GM12878 (cell line): ENCODE results near the gene PROM1. TPM values are rescaled to one million over a fixed set of nuclear protein-coding genes. Genes with fewer than 3 reads are reported as not detected.

Experiments used
- ATAC-seq: fragments of 200-7000 bp; cut with Tn5 transposase; 3 replicates; pipeline ENCODE4 v1.9.1; 2020; ENCODE audit warnings: mild to moderate bottlenecking, moderate library complexity
- BruUV-seq: library from RNA; stranded (reverse); fragments of 400-500 nt; replicated peaks from 2 replicates; lab custom pipeline; 2021; lab: Mats Ljungman, UMichigan
- CTCF ChIA-PET: fragments of 300-600 bp; sonication (Branson Sonifier 250); formaldehyde crosslinking; extraction: SDS; loops from one replicate; lab custom pipeline; 2021; ENCODE audit warnings: inconsistent platforms; lab: Yijun Ruan, JAX
- POLR2A ChIA-PET: fragments of 350-600 bp; formaldehyde crosslinking; extraction: SDS; loops from one replicate; lab custom pipeline; 2021; ENCODE audit warnings: inconsistent platforms; lab: Charles Lee
- RAD21 ChIA-PET: fragments of 300-600 bp; sonication (Branson Sonifier 250); formaldehyde crosslinking; loops from one replicate; lab custom pipeline; 2023; ENCODE audit warnings: antibody characterized with exemption; ENCODE audit not compliant: unreplicated experiment; lab: Charles Lee
- SMC1A ChIA-PET: fragments of 300-600 bp; sonication (Branson Sonifier 250); formaldehyde crosslinking; loops from one replicate; lab custom pipeline; 2023; ENCODE audit not compliant: unreplicated experiment, uncharacterized antibody; lab: Charles Lee
- DNase-seq: peaks from one replicate; pipeline ENCODE4 v3.0.0-alpha.2; 2011; ENCODE audit warnings: low read depth, low spot score
- FAIRE-seq: peaks from 3 replicates; lab custom pipeline; 2011; peaks lifted over from hg19 to GRCh38; lab: Jason Lieb, UNC
- H2AFZ ChIP-seq: 2 replicates; pipeline ENCODE4 v1.6.0; 2011; ENCODE audit warnings: low read depth, low read length, control low read depth; ENCODE audit not compliant: control insufficient read depth
- H3K27ac ChIP-seq: 2 replicates; pipeline ENCODE4 v1.5.1; 2011; ENCODE audit warnings: control low read depth; ENCODE audit not compliant: control insufficient read depth, insufficient read depth
- H3K27me3 ChIP-seq, 2 experiments: replicated peaks in 1 of 2; 2 replicates each; pipeline versions ENCODE4 v1.6.0 to v1.6.1; 2011; ENCODE audit warnings: low read length in 1 of 2; ENCODE audit not compliant: control insufficient read depth in 2 of 2, insufficient read depth in 2 of 2
- H3K36me3 ChIP-seq, 2 experiments: 2 replicates each; pipeline ENCODE4 v1.5.1; 2011; ENCODE audit warnings: low read length in 1 of 2; ENCODE audit not compliant: control insufficient read depth in 2 of 2, insufficient read depth in 2 of 2
- H3K4me1 ChIP-seq: 2 replicates; pipeline ENCODE4 v1.6.1; 2011; ENCODE audit warnings: mild to moderate bottlenecking, low read length, moderate library complexity, mixed read lengths; ENCODE audit not compliant: control insufficient read depth, insufficient read depth
- H3K4me2 ChIP-seq: 2 replicates; pipeline ENCODE4 v1.6.0; 2011; ENCODE audit warnings: control low read depth; ENCODE audit not compliant: control insufficient read depth, insufficient read depth
- H3K4me3 ChIP-seq: fragments of 200-600 bp; sonication (generic); 2 replicates; pipeline ENCODE4 v1.5.1; 2016
- H3K79me2 ChIP-seq: 2 replicates; pipeline ENCODE4 v1.6.0; 2011; ENCODE audit warnings: low read length; ENCODE audit not compliant: control insufficient read depth, insufficient read depth
- H3K9ac ChIP-seq: 2 replicates; pipeline ENCODE4 v1.8.0; 2011; ENCODE audit warnings: low read length, control low read depth, mixed read lengths; ENCODE audit not compliant: control insufficient read depth, insufficient read depth
- H3K9me3 ChIP-seq: replicated peaks from 3 replicates; pipeline ENCODE4 v1.5.1; 2011; ENCODE audit warnings: mild to moderate bottlenecking, low read length; ENCODE audit not compliant: control insufficient read depth, insufficient read depth
- H4K20me1 ChIP-seq: 2 replicates; pipeline ENCODE4 v1.6.0; 2011; ENCODE audit not compliant: control insufficient read depth, insufficient read depth
- ASH2L ChIP-seq: fragments of 300-600, 200-600 bp; sonication (generic); IDR thresholded peaks from 2 replicates; pipeline ENCODE4 v1.6.1; 2017; ENCODE audit warnings: low read depth, mild to moderate bottlenecking, borderline replicate concordance
- BMI1 ChIP-seq: fragments of 450-650 bp; IDR thresholded peaks from 2 replicates; pipeline ENCODE4 v1.6.1; 2016; ENCODE audit warnings: mild to moderate bottlenecking, moderate library complexity, borderline replicate concordance
- CREM ChIP-seq: IDR thresholded peaks from 2 replicates; pipeline ENCODE4 v1.6.1; 2014; ENCODE audit warnings: antibody characterized with exemption, low read depth
- EED ChIP-seq: sonication (generic); IDR thresholded peaks from 2 replicates; pipeline ENCODE4 v1.6.1; 2016; ENCODE audit warnings: antibody characterized with exemption, low read depth
- FOXK2 ChIP-seq: fragments of 450-650 bp; IDR thresholded peaks from 2 replicates; pipeline ENCODE4 v1.6.1; 2017; ENCODE audit warnings: mild to moderate bottlenecking, moderate library complexity
- HDGF ChIP-seq: fragments of 450-650 bp; IDR thresholded peaks from 2 replicates; pipeline ENCODE4 v1.6.1; 2016; ENCODE audit warnings: antibody characterized with exemption
- IKZF1 ChIP-seq: fragments of 450-650 bp; conservative IDR thresholded peaks from 2 replicates; pipeline ENCODE4 v1.6.1; 2017; ENCODE audit warnings: antibody characterized with exemption, mild to moderate bottlenecking
- KAT2A ChIP-seq: conservative IDR thresholded peaks from 2 replicates; pipeline ENCODE4 v1.6.1; 2011; ENCODE audit warnings: low read depth, low read length; ENCODE audit not compliant: control insufficient read depth
- MEF2A ChIP-seq: IDR thresholded peaks from 2 replicates; pipeline ENCODE4 v1.6.1; 2011; ENCODE audit warnings: low read depth, mild to moderate bottlenecking, low read length, moderate library complexity; ENCODE audit not compliant: insufficient read depth
- MXI1 ChIP-seq: fragments of 150-350 bp; IDR thresholded peaks from 2 replicates; pipeline ENCODE4 v1.6.1; 2011; ENCODE audit warnings: low read depth, mild to moderate bottlenecking, inconsistent platforms, low read length, improper control_type of control experiment
- NFYB ChIP-seq: IDR thresholded peaks from 2 replicates; pipeline ENCODE4 v1.6.1; 2011; ENCODE audit warnings: low read depth, mild to moderate bottlenecking, low read length, improper control_type of control experiment, moderate library complexity; ENCODE audit not compliant: insufficient read depth
- RB1 ChIP-seq: fragments of 450-650 bp; formaldehyde crosslinking; IDR thresholded peaks from 2 replicates; pipeline ENCODE4 v1.6.1; 2017; ENCODE audit warnings: mild to moderate bottlenecking, borderline replicate concordance
- RBBP5 ChIP-seq: fragments of 200-600 bp; sonication (generic); conservative IDR thresholded peaks from 2 replicates; pipeline ENCODE4 v1.6.1; 2016
- RCOR1 ChIP-seq: conservative IDR thresholded peaks from 2 replicates; pipeline ENCODE4 v1.6.1; 2012; ENCODE audit warnings: low read depth, low read length, improper control_type of control experiment
- SMARCA5 ChIP-seq: fragments of 450-650 bp; IDR thresholded peaks from 2 replicates; pipeline ENCODE4 v1.6.1; 2017; ENCODE audit warnings: mild to moderate bottlenecking
- SREBF1 ChIP-seq: IDR thresholded peaks from 2 replicates; pipeline ENCODE4 v1.6.1; 2012; ENCODE audit warnings: mild to moderate bottlenecking, low read length
- SREBF2 ChIP-seq: IDR thresholded peaks from 2 replicates; pipeline ENCODE4 v1.6.1; 2012; ENCODE audit warnings: mild to moderate bottlenecking, low read length
- TAF1 ChIP-seq: IDR thresholded peaks from 2 replicates; pipeline ENCODE4 v1.6.1; 2011; ENCODE audit warnings: mild to moderate bottlenecking, low read depth, low read length, borderline replicate concordance
- WRNIP1 ChIP-seq: IDR thresholded peaks from 2 replicates; pipeline ENCODE4 v1.6.1; 2011; ENCODE audit warnings: low read depth, low read length, improper control_type of control experiment, borderline replicate concordance
- ZNF207 ChIP-seq: fragments of 450-650 bp; IDR thresholded peaks from 2 replicates; pipeline ENCODE4 v1.6.1; 2014; ENCODE audit warnings: antibody characterized with exemption, mild to moderate bottlenecking, borderline replicate concordance
- WGBS: methylation state at CpG from one replicate; pipeline ENCODE4 v1.1.6; 2016; ENCODE audit warnings: low lambda C conversion rate; ENCODE audit not compliant: insufficient replicate concordance, insufficient coverage; ENCODE audit errors: missing lambda C conversion rate; 5-methylcytosine and 5-hydroxymethylcytosine counted together
- in situ Hi-C: fragments of 300-500 bp; cut with MboI; formaldehyde crosslinking; loops from 9 replicates; pipeline ENCODE4 v1.14.3; 2018; ENCODE audit warnings: mixed read lengths
- intact Hi-C: fragments of 100-400 bp; cut with micrococcal nuclease; formaldehyde crosslinking; loops from one replicate; pipeline ENCODE4 v1.14.2; 2022; ENCODE audit not compliant: unreplicated experiment
- polyA plus RNA-seq, 11 experiments: library from polyadenylated mRNA; depleted of rRNA in 4 of 11; unstranded in 6 of 11; stranded (reverse) in 5 of 11; fragments of >200 nt; fragmentation: Nextera tagmentation in 4 of 11; fragmentation: Illumina TruSeq in 1 of 11; extraction: Ambion mirVana in 4 of 11; extraction: Trizol in 1 of 11; gene quantifications; 1 replicate in 1 of 11; 2 replicates in 10 of 11; pipeline versions ENCODE4 v1.2.1 to v1.2.3, GENCODE V29; 2011 to 2016; ENCODE audit warnings: inconsistent platforms in 2 of 11, missing spikeins in 2 of 11, low read depth in 1 of 11
- total RNA-seq, 4 experiments: library from RNA; depleted of rRNA in 3 of 4; stranded (reverse); fragments of >200 nt in 3 of 4; fragmentation: Illumina TruSeq in 1 of 4; extraction: Trizol in 1 of 4; gene quantifications; 2 replicates each; pipeline versions ENCODE4 v1.2.1 to v1.2.3, GENCODE V29; 2013 to 2021
- TF ChIP-seq, protein P1 (sequence below): IDR thresholded peaks from 2 replicates; pipeline ENCODE4 v1.6.1; 2012; ENCODE audit warnings: mild to moderate bottlenecking, low read depth, low read length

Gene PROM1
- total and polyA plus RNA-seq, 10 of the 15 experiments (the other 5 are each of a cell fraction or from before 2014, with no cell fraction given), result 0.08 to 0.31 (median 0.18) TPM; not detected in 7

DNA sequence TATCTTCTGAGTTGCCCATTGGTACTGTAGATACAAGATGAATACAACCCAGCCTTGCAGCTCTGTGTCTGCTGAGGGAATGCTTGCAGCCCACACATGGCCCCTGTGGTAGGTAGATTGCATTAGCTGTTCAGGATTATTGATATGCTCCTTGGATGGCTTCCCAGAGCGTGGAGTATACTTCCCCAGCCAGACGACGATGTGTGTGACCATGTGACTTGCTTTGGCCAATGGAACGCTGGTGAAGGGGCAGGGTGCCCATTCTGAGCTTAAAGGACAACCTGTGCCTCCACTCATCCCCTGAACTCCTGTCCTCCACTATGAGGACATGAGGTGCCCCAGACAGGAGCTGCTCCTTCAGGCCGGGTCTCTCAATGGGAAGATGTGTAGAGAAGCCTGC lies 96.9 kb downstream of the PROM1 start:
- ATAC-seq, result no peak

GRCh38 chr4:15983610-15984009 lies 100.2 kb downstream of the PROM1 start:
- intact Hi-C loops (no loop called here), in situ Hi-C loops (no loop called here)
- H3K27ac ChIP-seq, result no peak overlapping the region
- ChIA-PET CTCF (interaction anchor here (1.4 kb wide), 1 partner anchor 101 kb away, joined by 4 read pairs; no protein-coding TSS in a partner anchor), POLR2A (no interaction called here), RAD21 (no interaction called here), SMC1A (no interaction called here)
- no peak overlapping the region for H3K4me2 ChIP-seq
- H3K27me3 ChIP-seq, result peaks cover 3 to 4% of the 10 kb centered on the region in 2 experiments; a peak in 3 of 4 replicates
- 32% methylated on average over 2 of the region's 2 CpGs for WGBS
- DNase-seq, result no peak
- H3K4me1 ChIP-seq, result no peaks in the 10 kb centered on the region
- H3K4me3 ChIP-seq, result no peak overlapping the region
- no peaks in the 10 kb centered on the region for H4K20me1 ChIP-seq
- H3K9me3 ChIP-seq, result no peaks in the 10 kb centered on the region
- no peaks in the 10 kb centered on the region for H3K36me3 ChIP-seq
- BruUV-seq, result no TSS peak
- H3K9ac ChIP-seq, result no peak overlapping the region
- no peaks in the 10 kb centered on the region for H3K79me2 ChIP-seq
- no peak for ATAC-seq
- no peak for FAIRE-seq
- no peak overlapping the region for H2AFZ ChIP-seq
- TF ChIP-seq, protein P1, sequence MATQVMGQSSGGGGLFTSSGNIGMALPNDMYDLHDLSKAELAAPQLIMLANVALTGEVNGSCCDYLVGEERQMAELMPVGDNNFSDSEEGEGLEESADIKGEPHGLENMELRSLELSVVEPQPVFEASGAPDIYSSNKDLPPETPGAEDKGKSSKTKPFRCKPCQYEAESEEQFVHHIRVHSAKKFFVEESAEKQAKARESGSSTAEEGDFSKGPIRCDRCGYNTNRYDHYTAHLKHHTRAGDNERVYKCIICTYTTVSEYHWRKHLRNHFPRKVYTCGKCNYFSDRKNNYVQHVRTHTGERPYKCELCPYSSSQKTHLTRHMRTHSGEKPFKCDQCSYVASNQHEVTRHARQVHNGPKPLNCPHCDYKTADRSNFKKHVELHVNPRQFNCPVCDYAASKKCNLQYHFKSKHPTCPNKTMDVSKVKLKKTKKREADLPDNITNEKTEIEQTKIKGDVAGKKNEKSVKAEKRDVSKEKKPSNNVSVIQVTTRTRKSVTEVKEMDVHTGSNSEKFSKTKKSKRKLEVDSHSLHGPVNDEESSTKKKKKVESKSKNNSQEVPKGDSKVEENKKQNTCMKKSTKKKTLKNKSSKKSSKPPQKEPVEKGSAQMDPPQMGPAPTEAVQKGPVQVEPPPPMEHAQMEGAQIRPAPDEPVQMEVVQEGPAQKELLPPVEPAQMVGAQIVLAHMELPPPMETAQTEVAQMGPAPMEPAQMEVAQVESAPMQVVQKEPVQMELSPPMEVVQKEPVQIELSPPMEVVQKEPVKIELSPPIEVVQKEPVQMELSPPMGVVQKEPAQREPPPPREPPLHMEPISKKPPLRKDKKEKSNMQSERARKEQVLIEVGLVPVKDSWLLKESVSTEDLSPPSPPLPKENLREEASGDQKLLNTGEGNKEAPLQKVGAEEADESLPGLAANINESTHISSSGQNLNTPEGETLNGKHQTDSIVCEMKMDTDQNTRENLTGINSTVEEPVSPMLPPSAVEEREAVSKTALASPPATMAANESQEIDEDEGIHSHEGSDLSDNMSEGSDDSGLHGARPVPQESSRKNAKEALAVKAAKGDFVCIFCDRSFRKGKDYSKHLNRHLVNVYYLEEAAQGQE, result no peak
- no peak for TF ChIP-seq BMI1
- TF ChIP-seq ZNF207, result no peak
- no peak for TF ChIP-seq MXI1
- no peak for TF ChIP-seq RCOR1
- no peak for TF ChIP-seq KAT2A
- no peak for TF ChIP-seq SREBF2
- no peak for TF ChIP-seq SMARCA5
- TF ChIP-seq WRNIP1, result no peak
- TF ChIP-seq RBBP5, result no peak
- TF ChIP-seq RB1, result no peak
- no peak for TF ChIP-seq MEF2A
- no peak for TF ChIP-seq FOXK2
- no peak for TF ChIP-seq TAF1

More for the DNA sequence above, 96.9 kb downstream of the PROM1 start:
- ChIA-PET POLR2A (interaction anchor here (1.2 kb wide), 1 partner anchor 8 kb away, joined by 3 read pairs; no protein-coding TSS in a partner anchor), SMC1A (interaction anchor here (0.6 to 1.1 kb wide), 2 partner anchors 104 to 278 kb away, joined by 3 read pairs; no protein-coding TSS in a partner anchor), CTCF (interaction anchor here (0.7 to 0.8 kb wide), 3 partner anchors 22 to 104 kb away, joined by 3 to 5 read pairs (median 3); no protein-coding TSS in a partner anchor), RAD21 (no interaction called here)
- Histone ChIP-seq H3K27ac (no peak overlapping the region), H3K4me3 (no peak overlapping the region), H3K79me2 (no peaks in the 10 kb centered on the region), H3K9ac (no peak overlapping the region), H3K36me3 (no peaks in the 10 kb centered on the region), H3K27me3 (peaks cover 3 to 5% of the 10 kb centered on the region in 2 experiments; a peak in 3 of 4 replicates), H3K4me1 (no peaks in the 10 kb centered on the region), H3K4me2 (no peak overlapping the region), H3K9me3 (no peaks in the 10 kb centered on the region), H2AFZ (no peak overlapping the region), H4K20me1 (no peaks in the 10 kb centered on the region)
- FAIRE-seq (no peak), DNase-seq (no peak)
- WGBS, result 5% methylated on average over 5 of the region's 5 CpGs
- intact Hi-C loops (no loop called here), in situ Hi-C loops (no loop called here)
- no peak for TF ChIP-seq HDGF
- no peak for TF ChIP-seq CREM
- TF ChIP-seq NFYB, result peak; percentile 71
- TF ChIP-seq SREBF1, result no peak
- no peak for TF ChIP-seq IKZF1
- no peak for TF ChIP-seq ASH2L
- no peak for TF ChIP-seq EED
- BruUV-seq, result no TSS peak
